ENCODE measurements around the gene BEGAIN.

DNA sequence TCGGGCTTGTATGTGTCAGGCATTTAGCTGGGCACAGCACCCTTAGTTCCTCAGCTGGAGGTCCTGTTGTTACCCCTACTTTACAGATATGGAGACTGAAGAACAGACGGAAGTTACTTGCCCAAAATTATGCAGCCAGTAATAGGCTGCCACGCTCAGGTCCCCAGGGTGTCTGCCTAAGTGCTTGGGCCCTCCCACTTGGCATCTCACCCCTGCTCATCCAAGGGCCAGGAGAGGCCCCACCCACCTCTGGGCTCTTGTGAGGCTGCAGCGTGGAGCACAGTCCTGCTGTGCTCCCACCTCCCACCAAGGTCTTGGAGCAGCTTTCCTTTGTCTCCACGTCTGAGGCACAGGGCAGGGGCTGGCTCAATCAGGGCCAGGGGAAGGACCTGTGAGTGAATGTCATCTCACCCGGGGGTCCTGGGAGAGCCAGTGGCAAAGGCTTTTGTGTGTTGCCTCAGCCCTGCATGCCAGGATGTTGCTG is 64.6 kb downstream of the BEGAIN start:
- TF ChIP-seq POLR2A (IDR thresholded peaks at IDR 0.05) (no peak), CTCF (IDR thresholded peaks at IDR 0.05) (no peak), EP300 (IDR thresholded peaks at IDR 0.05) (no peak)

Measured in ovary (tissue), 3 donors.